ENCODE measurements around the gene IQCB1.
"Not testable (repeated sequence)": the region's sequence is repeated elsewhere in the genome, so short reads cannot be mapped to it uniquely, and the experiment has no call there.

Gene IQCB1, protein sequence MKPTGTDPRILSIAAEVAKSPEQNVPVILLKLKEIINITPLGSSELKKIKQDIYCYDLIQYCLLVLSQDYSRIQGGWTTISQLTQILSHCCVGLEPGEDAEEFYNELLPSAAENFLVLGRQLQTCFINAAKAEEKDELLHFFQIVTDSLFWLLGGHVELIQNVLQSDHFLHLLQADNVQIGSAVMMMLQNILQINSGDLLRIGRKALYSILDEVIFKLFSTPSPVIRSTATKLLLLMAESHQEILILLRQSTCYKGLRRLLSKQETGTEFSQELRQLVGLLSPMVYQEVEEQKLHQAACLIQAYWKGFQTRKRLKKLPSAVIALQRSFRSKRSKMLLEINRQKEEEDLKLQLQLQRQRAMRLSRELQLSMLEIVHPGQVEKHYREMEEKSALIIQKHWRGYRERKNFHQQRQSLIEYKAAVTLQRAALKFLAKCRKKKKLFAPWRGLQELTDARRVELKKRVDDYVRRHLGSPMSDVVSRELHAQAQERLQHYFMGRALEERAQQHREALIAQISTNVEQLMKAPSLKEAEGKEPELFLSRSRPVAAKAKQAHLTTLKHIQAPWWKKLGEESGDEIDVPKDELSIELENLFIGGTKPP

DNA sequence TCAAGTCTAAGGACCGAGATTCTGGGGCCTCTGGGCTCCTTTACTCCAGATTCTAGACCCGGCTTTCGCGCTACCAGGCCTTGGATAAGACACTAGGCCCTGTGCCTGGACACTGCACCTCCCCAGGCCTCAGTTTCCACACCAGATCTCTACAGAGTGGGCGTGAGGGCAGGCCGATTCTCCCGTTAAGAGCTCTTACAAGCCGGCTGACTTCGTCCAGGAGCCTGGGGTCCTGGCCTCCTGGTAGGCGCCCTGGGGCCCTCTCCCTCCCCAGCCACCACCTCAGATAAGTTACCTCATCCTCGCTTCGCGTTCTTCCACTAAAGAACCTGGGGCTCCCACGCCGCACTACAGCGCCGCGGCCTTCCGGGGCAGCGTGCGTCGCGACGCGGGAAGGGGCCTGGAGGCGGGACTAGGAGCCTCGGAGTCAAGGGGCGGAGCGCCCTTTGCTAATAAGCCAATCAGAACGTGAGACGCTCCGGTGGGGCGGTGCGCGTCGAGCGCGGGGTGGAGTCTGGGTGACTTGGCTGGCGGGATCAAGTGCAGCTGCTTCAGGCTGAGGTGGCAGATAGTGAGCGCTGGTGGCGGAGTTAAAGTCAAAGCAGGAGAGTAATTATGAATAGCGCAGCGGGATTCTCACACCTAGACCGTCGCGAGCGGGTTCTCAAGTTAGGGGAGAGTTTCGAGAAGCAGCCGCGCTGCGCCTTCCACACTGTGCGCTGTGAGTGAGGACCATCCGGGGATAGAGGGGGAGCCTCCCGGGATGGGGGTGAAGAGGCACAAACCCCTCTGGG, at the start of gene IQCB1, which contains the start of gene EAF2:
TSS of gene IQCB1 (minus strand) at position 390 of the 794 bp plus-strand sequence. CDS start 6,100 bp downstream, outside the sequence.
TSS of gene EAF2 (plus strand) at position 539 of the 794 bp plus-strand sequence. CDS start at position 616, 77 bp downstream.
- peak; percentile 83 for DNase-seq (ENCODE audit: low read depth)

DNA sequence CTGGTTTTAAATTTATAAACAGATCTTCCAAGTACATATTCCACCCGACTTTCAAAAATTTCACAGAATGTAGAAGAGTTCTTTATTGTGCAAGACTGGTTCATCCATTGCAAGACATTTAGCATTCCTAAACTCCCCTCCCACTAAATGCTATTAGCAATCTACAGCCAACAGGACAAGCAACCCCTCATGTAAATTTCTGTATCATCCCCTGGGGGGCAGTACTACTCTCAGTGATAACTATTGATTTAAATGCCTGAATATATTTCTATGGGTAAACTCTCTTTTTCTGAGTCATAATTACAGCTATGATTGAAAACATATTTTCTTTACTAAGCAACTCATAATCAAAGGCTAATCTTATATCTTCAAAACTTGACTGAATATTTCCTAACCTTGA, 48.6 kb upstream of the IQCB1 start:
- DNase-seq (ENCODE audit: low read depth): no peak

DNA sequence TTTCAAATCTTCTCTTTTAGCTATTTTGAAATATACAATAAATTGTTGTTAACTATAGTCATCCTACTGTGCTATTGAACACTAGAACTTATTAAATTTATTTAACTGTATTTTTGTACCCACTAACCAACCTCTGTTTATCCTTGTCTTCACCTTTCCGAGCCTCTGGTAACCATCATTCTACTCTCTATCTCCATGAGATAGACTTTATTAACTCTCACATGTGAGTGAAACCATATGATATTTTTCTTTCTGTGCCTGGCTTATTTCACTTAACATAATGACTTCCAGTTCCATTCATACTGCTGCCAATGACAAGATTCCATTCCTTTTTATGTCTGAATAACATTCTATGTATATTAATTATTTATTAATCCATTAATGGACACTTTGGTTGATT, 43.6 kb upstream of the IQCB1 start:
- no peak for DNase-seq (ENCODE audit: low read depth)

DNA sequence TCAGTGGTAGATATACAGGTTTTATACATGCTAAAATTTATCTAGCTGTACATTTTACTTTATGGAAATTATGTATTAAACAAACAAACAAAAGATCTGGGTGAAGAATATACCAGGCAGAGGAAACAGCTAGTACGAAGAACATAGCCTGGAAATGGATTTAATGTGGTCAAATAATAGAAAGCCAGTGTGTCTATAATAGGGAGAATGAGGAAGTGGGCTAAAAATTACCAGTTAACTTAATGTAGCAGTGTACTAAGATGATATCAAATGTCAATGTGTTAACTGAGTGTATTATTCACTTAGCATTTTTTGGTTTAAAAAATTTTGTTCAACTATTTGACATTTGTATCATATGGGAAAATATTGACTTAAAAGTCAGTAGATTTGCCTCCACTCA, 36.6 kb upstream of the IQCB1 start:
- DNase-seq (ENCODE audit: low read depth): no peak

DNA sequence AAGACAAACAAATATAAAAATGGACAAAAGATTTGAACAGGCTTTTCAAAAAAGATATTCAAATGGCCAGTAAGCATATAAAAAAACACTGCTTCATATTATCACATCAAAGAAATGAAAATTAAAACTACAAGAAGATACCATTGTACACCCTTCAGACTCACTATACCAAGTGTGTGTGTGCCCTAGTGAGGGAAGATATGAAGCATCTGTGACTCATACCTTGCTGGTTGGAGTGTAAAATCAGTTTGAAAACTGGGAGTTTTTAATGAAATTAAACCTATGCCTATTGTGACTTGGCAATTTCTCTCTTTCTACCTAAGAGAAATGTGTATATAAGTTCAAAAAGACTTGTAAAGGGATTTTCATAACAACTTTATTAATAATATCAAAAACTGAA, 35.9 kb upstream of the IQCB1 start:
- DNase-seq (ENCODE audit: low read depth): no peak

DNA sequence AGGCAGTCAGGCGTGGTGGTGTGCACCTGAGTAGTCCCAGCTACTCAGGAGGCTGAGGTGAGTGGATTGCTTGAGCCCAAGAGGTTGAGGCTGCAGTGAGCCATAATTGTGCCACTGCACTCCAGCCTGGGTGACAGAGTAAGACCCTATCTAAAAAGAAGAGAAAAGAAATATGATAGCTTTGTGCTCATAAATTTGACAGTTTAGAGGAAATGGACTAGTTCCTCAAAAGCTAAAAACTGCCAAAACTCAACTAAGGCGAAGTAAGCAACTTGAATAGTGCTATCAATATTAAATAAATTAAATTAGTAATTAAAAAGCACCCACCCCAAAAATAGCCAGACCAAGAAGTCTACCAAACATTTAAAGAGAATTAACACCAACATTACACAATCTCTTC, 34.9 kb upstream of the IQCB1 start:
- DNase-seq (ENCODE audit: low read depth): no peak

DNA sequence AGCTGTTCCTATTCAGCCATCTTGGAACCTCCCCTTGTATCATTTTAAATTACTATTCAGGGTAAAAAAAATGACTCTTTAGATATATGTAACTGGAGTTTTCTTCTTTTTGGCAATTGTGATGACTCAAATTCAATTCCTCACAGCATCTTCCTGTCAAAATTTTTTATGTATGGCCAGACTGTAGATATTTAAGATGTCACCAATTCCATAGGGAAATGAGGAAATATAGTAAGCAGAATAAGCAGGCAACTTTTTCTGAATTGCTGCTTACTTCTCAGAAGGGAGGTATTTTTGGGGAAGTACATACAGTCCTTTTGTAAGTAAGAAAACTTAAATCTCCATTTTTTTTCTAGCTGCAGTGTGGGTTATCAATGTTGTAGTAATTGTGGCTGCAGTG, 28.9 kb upstream of the IQCB1 start:
- DNase-seq (ENCODE audit: low read depth): no peak

DNA sequence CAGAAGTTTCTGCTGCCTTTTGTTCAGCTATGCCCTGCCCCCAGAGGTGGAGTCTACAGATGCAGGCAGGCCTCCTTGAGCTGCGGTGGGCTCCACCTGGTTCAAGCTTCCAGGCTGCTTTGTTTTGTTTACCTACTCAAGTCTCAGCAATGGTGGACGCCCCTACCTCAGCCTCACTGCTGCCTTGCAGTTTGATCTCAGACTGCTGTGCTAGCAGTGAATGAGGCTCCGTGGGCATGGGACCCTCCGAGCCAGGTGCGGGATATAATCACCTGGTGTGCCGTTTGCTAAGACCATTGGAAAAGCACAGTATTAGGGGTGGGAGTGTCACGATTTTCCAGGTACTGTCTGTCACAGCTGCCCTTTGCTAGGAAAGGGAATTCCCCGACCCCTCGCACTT, 28.4 kb upstream of the IQCB1 start:
- not testable (repeated sequence) for DNase-seq (ENCODE audit: low read depth)

DNA sequence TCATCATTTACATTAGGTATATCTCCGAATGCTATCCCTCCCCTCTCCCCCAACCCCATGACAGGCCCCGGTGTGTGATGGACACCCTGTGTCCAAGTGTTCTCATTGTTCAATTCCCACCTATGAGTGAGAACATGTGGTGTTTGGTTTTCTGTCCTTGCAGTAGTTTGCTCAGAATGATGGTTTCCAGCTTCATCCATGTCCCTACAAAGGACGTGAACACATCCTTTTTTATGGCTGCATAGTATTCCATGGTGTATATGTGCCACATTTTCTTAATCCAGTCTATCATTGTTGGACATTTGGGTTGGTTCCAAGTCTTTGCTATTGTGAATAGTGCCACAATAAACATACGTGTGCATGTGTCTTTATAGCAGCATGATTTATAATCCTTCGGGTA, 22.9 kb upstream of the IQCB1 start:
- DNase-seq (ENCODE audit: low read depth): not testable (repeated sequence)

DNA sequence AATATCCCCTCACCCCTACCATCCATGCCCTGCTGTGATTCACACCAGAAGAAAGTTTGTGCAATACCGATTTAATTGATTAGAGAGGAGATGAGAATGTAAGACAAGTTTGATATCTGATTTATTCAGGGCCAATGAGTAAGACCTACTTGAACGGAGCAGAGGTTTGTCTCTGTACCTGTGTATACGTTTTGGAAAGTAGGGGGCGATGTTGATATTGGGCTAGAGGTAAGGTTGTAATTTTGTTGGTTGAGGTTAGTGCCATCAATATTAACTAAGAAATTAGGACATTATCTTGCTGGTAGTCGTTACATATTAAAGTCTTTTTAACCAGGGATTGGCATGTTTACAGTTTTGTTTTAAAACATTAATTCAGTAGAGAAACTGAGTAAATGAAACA, 20.7 kb upstream of the IQCB1 start:
- DNase-seq (ENCODE audit: low read depth): no peak

DNA sequence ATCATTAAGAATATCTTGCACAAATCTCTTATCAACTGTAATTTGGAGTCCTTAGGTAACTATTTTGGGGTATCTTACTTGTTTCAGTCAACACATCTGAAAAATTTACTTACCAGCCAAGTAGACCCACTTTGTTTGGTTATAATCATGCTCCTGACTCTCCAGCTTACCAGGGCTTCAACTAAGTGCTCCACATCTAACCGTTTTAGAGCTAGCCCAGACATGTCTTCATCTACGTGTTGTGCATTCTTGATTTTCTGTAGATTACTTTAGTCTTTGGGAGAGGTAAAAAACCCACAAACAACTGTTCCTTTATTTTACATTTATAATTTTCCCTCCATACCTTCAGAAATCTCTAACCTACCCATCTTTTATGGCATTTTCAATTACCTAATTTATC, 17.4 kb upstream of the IQCB1 start:
- DNase-seq (ENCODE audit: low read depth): no peak

DNA sequence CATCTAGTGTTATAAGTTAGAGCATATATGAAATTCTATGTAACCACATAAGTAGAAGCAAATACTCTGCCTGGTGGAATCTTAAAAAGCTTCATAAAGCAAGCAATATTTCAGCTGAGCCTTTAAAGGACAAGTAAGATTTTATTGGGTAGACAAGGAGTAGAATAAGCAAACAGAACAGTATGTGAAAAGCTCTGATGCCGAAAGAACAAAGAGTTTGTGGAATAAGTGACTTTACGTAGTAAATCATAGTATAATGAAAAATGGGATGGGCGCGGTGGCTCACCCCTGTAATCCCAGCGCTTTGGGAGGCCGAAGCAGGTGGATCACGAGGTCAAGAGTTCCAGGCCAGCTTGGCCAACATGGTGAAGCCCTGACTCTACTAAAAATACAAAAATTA, 10.0 kb upstream of the IQCB1 start:
- DNase-seq (ENCODE audit: low read depth): no peak

DNA sequence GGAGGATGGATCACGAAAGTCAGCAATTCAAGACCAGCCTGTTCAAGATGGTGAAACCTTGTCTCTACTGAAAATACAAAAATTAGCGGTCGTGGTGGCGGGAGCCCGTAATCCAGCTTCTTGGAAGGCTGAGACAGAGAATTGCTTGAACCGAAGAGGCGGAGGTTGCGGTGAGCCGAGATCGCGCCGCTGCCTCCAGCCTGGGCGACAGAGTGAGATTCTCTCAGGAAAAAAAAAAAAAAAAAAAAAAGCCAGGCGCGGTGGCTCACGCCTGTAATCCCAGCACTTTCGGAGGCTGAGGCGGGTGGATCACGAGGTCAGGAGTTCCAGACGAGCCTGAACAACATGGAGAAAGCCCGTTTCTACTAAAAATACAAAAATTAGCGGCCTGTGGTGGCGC, 5.1 kb upstream of the IQCB1 start:
- no peak for DNase-seq (ENCODE audit: low read depth)

DNA sequence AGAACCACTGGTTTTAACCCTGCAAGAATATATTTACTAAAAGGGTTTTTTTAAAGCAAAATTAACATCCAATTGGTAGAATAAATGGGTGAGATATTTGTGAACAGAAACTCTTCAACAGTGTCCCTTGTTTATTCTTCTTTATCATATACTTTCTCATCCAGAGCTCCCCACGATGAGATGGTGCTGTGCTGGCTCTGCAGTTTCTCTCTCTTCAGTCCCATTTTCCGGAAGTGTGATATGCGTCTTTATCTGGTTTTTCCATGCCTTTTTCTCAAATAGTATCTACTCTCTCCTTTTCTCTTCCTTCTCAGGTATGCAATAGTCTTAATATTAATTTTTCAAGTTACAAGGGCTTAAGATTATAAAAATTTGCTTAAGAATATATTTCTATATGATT, 1.6 kb upstream of the IQCB1 start:
- DNase-seq (ENCODE audit: low read depth): no peak

DNA sequence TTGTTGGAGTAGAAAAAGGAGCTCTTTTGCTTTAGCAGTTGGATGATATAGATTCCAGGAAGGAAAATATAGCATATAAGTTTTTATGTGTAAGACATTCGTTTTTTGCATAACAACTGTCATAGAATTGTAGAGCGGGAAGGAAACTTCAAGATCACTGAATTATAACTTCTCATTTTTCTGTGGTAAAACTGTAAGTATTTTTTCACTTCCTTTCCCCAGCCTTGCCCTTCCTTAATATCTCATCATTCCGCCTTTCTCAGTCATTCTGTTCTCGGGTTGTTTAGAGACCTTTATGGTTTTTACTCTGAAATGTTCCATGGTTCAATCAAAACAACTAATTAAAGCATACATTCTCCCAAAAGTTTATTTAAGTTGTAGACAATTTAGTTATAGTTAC, 1.2 kb upstream of the IQCB1 start:
- no peak for DNase-seq (ENCODE audit: low read depth)

DNA sequence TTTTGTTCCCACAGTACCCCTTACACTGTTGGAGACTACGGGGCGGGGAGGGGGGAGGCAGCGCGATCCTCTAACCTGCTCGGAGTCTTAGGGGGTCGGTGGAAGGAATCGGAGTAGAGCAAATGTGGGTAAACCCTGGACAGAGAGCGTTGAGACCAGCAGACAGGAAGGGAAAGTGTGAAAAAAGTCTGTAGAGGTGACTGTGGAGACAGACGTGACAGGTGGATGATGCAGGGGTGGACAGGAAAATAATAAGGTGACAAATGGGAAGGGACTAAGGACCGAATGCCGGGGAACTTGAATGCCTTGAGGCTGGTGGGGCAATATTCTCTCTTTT, 573 bp upstream of the IQCB1 start:
- no peak for DNase-seq (ENCODE audit: low read depth)

DNA sequence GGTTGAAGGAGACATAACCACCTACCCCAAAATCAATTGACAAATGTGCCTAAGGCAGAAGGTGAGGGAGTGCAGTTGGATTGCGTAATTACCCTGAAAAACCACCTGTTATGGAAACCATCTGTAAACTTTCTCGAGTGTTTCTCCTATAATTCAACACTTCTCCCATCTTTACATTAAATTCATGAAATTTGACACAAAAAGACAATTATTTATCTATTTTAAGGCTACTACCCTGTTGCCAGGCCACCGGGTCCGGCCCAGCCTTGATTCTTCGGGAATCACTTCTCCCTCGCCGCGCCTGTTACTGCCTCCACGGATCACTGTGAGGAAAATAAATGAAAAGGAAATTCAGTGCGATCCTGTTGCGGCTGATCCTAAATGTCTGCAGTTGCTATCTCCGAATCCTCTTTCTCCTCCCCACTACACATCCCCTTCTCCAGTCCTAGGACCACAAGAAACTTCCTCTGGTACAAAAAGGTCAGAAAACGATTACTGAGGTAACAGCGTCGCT, 646 bp downstream of the IQCB1 start:
- no peak for DNase-seq (ENCODE audit: low read depth)

DNA sequence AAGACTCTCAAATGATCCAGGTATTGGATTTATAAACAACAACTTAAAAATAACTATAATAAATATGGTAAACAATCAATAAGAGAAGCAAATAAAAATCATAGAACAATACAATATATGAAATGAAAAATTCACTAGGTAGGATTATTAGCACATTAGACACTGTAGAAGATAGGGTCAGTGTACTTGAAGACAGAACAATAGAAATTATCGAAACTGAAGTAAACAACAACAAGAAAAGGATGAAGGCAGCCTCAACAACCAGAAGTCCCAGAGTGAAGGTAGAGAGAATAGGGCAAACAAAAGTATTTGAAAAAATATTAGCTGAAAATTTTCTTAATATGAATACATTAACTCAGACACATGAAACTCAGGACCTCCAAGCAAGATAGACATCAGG, 11.9 kb downstream of the IQCB1 start:
- no peak for DNase-seq (ENCODE audit: low read depth)

DNA sequence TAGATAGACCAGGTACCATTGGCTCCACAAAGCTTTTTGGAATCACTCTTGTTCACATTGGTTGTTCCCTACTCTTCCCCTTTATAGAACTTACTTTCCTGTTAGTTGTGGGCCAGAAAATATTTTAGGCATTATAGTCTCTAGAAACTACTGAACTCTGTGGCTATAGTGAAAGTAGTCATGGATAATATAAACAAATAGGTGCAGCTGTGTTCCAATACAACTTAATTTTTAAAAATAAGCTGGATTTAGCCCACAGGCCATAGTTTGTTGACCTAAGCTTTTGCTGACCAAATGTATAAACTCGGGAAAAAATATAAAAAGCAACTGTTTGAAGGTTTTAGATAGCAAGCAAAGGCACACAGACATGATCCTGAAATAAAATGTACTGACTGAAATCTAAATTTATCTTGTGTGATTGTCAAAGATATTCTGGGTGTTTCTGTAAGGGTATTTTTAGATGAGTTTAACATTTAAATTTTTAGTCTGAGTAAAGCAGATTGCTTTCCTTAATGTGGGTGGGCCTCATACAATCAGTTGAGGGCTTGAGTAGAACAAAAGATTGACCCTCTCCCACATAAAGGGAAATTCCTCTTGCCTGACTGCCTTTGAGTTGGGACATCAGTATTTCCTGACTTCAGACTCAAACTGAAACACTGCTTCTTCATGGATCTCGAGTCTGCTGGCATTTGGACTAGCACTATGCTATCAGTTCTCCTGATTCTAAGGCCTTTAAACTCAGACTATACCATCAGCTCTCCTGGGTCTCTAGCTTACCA, 13.2 kb downstream of the IQCB1 start:
- peak; percentile 34 for DNase-seq (ENCODE audit: low read depth)

DNA sequence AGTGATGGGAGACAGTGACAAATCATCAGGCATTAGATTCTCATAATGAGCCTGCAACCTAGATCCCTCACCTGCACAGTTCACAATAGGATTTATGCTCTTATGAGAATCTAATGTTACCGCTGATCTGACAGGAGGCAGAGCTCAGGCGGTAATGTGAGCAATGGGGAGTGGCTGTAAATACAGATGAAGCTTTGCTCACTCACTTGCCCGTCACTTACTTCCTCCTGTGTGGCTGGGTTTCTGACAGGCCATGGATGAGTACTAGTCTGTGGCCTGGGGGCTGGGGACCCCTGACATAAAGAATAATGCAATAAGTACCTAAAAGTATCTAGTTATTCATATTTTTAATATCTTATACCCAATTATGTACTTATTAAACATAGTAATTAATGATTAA, 15.6 kb downstream of the IQCB1 start:
- DNase-seq (ENCODE audit: low read depth): no peak

DNA sequence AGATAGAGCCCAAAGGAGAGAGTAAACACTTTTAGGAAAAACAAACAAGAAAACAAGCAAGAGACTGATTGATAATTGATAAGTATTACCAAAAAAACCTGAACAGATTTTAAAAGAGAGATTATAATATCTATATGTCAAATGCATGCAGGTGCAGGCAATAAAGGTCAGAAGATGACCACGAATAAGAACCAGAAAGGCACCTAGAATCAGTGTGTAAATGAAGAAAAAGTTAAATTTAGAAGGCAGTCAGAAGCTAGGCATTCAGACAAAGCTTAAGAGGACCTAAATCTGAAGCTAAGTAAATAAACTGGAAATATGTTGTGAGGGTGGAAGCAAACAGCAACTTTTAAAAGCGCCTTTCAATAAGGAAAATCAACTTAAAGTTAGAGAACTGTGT, 16.3 kb downstream of the IQCB1 start:
- DNase-seq (ENCODE audit: low read depth): no peak

DNA sequence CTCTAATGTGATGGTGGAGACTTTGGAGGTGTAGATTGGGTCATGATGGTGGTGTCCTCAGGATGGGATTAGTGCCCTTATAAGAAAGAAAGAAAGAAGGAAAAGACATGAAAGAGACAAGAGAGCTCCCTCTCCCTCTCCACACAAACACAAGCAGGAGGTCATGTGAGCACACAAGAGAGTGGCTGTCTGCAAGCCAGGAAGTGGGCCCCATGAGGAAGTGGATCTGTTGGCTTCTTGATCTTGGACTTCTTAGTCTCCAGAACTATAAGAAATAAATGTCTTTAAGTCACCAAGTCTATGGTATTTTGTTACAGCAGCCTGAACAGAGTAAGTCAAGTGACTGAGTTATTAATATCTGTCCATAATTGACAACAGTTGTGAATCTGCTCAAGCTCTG, 17.1 kb downstream of the IQCB1 start:
- no peak for DNase-seq (ENCODE audit: low read depth)
